HPDE6-E6E7 (cell line): Measurements from ENCODE around the gene ESCO1.

ENCODE experiments used
- DNase-seq: peaks from one replicate; pipeline ENCODE4 v3.0.0; 2011; ENCODE audit warnings: missing footprints; ENCODE audit errors: extremely low spot score

ESCO1 gene

GRCh38 chr18:21489119-21489750, 111.3 kb downstream of the ESCO1 start:
- DNase-seq, result peak; percentile 39

- DNase-seq, result no peak
Measured at GRCh38 chr18:21486905-21487437, 113.5 kb downstream of the ESCO1 start.

GRCh38 chr18:21484851-21485636, 115.5 kb downstream of the ESCO1 start:
- DNase-seq, result no peak

- DNase-seq, result no peak
Measured at GRCh38 chr18:21483051-21483450, 117.5 kb downstream of the ESCO1 start.

- DNase-seq, result no peak
Measured at GRCh38 chr18:21481739-21482138, 118.8 kb downstream of the ESCO1 start.

GRCh38 chr18:21479721-21480120, 120.8 kb downstream of the ESCO1 start:
- no peak for DNase-seq
